ENCODE results near the gene LAMA5.

DNA sequence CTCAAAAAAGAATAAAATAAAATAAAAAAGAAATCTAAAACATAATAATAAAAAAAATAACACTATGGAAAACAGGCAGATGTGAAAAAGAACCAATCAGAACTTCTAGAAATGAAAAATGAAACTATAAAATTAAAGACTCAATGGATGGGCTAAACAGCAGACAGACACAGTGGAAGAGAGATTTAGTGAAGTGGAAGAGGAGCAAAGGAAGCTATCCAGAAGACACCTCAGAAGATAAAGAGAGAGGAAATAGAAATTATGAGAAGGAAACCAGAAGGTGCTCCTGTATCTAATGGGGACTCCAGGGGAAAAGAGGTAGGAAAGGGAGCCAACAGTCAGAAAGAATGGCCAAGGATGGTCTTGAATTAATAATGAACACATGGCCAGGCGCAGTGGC lies 18.5 kb downstream of the LAMA5 start:
- TF ChIP-seq POLR2A (IDR thresholded peaks at IDR 0.05) = no peak
- TF ChIP-seq, protein P1, sequence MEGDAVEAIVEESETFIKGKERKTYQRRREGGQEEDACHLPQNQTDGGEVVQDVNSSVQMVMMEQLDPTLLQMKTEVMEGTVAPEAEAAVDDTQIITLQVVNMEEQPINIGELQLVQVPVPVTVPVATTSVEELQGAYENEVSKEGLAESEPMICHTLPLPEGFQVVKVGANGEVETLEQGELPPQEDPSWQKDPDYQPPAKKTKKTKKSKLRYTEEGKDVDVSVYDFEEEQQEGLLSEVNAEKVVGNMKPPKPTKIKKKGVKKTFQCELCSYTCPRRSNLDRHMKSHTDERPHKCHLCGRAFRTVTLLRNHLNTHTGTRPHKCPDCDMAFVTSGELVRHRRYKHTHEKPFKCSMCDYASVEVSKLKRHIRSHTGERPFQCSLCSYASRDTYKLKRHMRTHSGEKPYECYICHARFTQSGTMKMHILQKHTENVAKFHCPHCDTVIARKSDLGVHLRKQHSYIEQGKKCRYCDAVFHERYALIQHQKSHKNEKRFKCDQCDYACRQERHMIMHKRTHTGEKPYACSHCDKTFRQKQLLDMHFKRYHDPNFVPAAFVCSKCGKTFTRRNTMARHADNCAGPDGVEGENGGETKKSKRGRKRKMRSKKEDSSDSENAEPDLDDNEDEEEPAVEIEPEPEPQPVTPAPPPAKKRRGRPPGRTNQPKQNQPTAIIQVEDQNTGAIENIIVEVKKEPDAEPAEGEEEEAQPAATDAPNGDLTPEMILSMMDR (IDR thresholded peaks at IDR 0.05) = no peak

Measured in right lobe of liver (tissue), 4 donors.